Stimulated activated memory B cell treated with anti-CD40 and anti-IgM and Interleukin-4, amounts not matched to agents 10 μg/mL and 1 μg/mL and 100 μg/mL, for 72 hours (primary cell): ENCODE results near the gene LRRC49.
"Not testable (repeated sequence)": the region's sequence is repeated elsewhere in the genome, so short reads cannot be mapped to it uniquely, and the experiment has no call there.

Experiments used
- ATAC-seq: fragments of 150-1000 bp; cut with Tn5 transposase; 2 replicates; pipeline ENCODE4 v1.10.0; 2021
- H3K27ac Mint-ChIP-seq: one replicate; pipeline ENCODE4 v1.8.0; 2022; ENCODE audit warnings: mild to moderate bottlenecking, mixed read lengths
- H3K27me3 Mint-ChIP-seq: one replicate; pipeline ENCODE4 v1.8.0; 2022; ENCODE audit warnings: mixed read lengths
- H3K36me3 Mint-ChIP-seq: one replicate; pipeline ENCODE4 v1.8.0; 2022; ENCODE audit warnings: mixed read lengths
- H3K4me1 Mint-ChIP-seq: one replicate; pipeline ENCODE4 v1.8.0; 2022; ENCODE audit warnings: mixed read lengths
- H3K4me3 Mint-ChIP-seq: one replicate; pipeline ENCODE4 v1.8.0; 2022; ENCODE audit warnings: mild to moderate bottlenecking, moderate library complexity, mixed read lengths
- H3K9me3 Mint-ChIP-seq: one replicate; pipeline ENCODE4 v1.8.0; 2022; ENCODE audit warnings: mixed read lengths

LRRC49 gene

DNA sequence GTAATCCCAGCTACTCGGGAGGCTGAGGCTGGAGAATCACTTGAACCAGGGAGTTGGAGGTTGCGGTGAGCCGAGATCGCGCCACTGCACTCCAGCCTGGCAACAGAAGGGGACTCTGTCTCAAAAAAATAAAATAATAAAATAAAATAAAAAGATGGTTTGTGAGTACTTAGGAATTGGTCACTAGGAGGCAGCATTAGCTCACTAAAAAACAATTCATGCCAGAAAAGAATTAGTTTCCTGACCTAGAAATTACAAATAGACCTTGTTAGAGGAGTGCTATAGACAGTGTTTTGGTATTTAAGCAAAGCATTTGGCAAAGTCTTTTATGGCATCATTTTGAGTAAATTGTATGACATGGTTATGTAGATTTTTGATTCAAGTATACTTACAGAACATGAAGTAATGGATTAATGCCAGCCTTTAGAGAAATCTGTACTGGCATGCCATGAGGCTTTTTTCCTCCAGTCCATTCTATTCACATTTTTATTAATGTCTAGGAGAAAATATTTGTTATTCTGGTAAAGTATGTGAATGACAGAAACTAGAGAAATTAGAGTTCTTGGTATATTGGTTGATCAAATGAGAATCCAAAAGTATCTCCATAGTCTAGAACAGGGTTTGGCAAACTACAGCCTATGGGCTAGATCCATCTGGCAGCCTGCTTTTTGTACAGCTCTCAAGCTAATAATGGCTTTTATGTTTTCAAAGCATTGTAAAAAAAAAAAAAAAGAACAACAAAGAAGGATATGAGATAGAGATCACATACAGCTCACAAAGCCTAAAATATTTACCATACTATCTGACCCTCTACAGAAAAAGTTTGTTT is 81.6 kb downstream of the LRRC49 start:
- ATAC-seq, result no peak
- H3K9me3 Mint-ChIP-seq, result peaks cover 2% of the 10 kb centered on the region
- H3K4me1 Mint-ChIP-seq, result no peaks in the 10 kb centered on the region
- no peak overlapping the region for H3K4me3 Mint-ChIP-seq
- H3K27me3 Mint-ChIP-seq, result no peaks in the 10 kb centered on the region
- H3K36me3 Mint-ChIP-seq, result no peaks in the 10 kb centered on the region
- H3K27ac Mint-ChIP-seq, result no peak overlapping the region

DNA sequence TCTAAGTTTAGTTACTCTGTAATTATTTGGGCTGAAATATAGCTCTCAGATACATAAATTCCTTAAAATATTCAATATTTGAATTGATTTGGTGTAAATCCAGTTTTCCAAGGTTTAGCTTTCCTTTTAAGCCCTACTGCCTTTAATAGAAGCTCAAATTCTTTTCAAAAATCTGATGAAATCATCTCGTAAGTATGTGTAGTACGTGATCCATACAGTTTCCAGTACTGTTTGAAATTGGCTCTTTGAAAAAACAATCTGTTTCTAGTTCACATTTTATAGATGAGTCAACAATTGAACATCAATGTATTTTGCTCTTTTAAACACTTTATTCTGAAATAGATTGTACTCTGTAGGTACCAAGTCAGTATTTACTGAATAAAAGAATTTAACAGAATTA is 84.2 kb downstream of the LRRC49 start:
- ATAC-seq, result no peak
- Mint-ChIP-seq H3K9me3 (no peaks in the 10 kb centered on the region), H3K4me3 (no peak overlapping the region), H3K27me3 (no peaks in the 10 kb centered on the region), H3K4me1 (no peaks in the 10 kb centered on the region), H3K27ac (no peak overlapping the region), H3K36me3 (no peaks in the 10 kb centered on the region)

DNA sequence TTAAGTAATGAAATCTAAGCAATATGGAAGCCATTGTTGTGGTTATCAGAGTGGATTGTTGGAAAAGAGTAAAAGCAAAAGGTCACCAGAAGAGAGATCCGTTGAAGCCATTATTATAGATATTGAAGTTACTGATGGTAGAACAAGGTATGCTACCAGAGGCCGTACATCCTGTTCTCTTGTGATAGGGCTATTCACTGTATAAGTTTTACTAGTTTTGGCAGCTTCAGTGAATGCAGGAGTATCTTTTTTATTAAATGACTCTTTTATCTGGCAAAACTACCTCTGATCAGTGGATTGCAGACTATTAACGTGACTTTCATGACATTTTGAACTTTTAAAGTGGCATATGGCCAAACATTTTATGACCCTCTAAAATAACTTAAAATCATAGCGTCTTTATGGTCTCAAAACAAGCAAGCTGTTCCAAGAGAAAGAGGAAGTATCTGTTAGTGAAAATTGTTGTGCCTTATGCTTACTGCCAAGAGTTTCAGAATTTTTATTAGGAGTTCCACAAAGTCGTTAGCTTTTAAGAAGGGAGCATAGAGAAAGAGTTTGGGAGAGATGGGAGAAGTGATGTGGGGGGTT is 102.9 kb downstream of the LRRC49 start:
- H3K27me3 Mint-ChIP-seq, result no peaks in the 10 kb centered on the region

DNA sequence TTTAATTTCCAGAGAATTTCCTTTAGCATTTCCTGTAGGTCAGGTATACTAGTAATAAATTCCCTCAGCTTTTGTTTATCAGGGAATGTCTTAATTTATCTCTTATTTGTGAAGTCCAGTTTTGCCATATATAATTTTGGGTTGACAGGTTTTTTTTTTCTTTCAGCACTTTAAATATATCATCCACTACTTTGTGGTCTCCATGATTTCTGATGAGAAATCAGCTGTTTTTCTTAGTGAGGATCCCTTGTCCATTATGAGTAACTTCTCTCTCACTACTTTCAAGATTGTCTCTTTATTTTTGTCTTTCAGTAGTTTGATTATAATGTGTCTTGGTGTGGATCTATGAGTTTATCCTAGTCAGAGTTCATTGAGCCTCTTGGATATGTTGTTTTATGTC is 105.7 kb downstream of the LRRC49 start:
- Mint-ChIP-seq H3K27ac (no peak overlapping the region), H3K4me1 (no peaks in the 10 kb centered on the region), H3K27me3 (peaks cover 9% of the 10 kb centered on the region), H3K9me3 (peaks cover 19% of the 10 kb centered on the region), H3K4me3 (no peak overlapping the region), H3K36me3 (peaks cover 21% of the 10 kb centered on the region)
- no peak for ATAC-seq

More for the DNA sequence above, 102.9 kb downstream of the LRRC49 start:
- H3K9me3 Mint-ChIP-seq, result peaks cover 17% of the 10 kb centered on the region
- no peak overlapping the region for H3K27ac Mint-ChIP-seq
- peaks cover 16% of the 10 kb centered on the region for H3K36me3 Mint-ChIP-seq
- no peaks in the 10 kb centered on the region for H3K4me1 Mint-ChIP-seq
- ATAC-seq, result no peak
- H3K4me3 Mint-ChIP-seq, result no peak overlapping the region

DNA sequence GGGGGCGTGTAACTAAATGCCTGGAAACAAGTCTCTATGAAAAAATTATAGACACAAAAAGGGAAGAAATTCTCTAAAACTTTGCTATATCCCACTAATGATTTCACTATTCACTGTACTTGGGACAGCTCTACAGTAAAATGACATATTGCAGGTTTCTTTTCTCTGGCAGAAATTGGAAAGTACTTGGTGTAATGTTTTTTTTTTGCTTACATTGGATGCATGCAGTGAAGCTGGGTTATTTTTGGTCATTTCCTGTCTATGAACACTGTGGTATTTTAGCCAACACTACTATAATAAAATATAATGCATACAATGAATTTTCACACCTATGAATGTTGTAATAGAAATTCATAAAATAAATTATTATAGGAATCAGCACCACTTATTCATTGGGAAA is 109.7 kb downstream of the LRRC49 start:
- ATAC-seq, result no peak

DNA sequence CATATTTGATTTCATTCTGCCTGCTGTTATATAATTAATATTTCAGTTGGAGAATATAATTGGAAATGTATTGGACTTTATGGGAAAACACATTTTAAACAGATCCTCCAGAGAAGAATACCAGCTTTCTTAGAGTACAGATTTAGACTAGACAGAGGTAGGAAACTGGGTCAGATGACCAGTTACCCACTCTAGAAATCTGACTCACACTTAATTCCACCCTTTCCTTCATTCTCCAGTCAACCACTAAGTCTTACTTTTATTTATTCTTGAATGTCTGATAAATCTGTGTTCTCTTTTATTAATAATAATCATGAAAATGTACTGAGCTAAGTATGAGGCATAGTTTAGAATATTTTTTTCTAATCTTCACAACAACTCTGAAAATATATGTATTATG is 110.7 kb downstream of the LRRC49 start:
- no peak overlapping the region for H3K27ac Mint-ChIP-seq
- peaks cover 21% of the 10 kb centered on the region for H3K36me3 Mint-ChIP-seq
- no peaks in the 10 kb centered on the region for H3K4me1 Mint-ChIP-seq
- peaks cover 18% of the 10 kb centered on the region for H3K9me3 Mint-ChIP-seq
- H3K27me3 Mint-ChIP-seq, result peaks cover 23% of the 10 kb centered on the region
- H3K4me3 Mint-ChIP-seq, result no peak overlapping the region
- no peak for ATAC-seq

More for the DNA sequence above, 109.7 kb downstream of the LRRC49 start:
- Mint-ChIP-seq H3K4me3 (no peak overlapping the region), H3K36me3 (peaks cover 21% of the 10 kb centered on the region), H3K4me1 (no peaks in the 10 kb centered on the region), H3K27me3 (peaks cover 23% of the 10 kb centered on the region), H3K27ac (no peak overlapping the region), H3K9me3 (peaks cover 22% of the 10 kb centered on the region)

DNA sequence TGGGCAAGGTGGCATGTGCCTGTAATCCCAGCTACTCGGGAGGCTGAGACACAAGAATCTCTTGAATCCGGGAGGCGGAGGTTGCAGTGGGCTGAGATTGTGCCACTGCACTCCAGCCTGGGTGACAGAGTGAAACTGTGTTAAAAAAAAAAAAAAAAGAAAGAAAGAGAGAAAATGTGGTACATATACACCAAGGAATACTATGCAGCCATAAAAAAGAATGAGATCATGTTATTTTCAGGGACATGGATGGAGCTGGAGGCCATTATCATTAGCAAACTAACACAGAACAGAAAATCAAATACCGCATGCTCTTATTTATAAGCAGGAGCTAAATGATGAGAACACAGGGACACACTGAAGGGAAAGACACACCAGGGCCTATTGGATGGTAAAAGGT is 111.9 kb downstream of the LRRC49 start:
- peaks cover 11% of the 10 kb centered on the region for H3K36me3 Mint-ChIP-seq
- H3K4me1 Mint-ChIP-seq, H3K9me3 Mint-ChIP-seq, H3K4me3 Mint-ChIP-seq, H3K27ac Mint-ChIP-seq, ATAC-seq: not testable (repeated sequence)
- peaks cover 23% of the 10 kb centered on the region for H3K27me3 Mint-ChIP-seq

DNA sequence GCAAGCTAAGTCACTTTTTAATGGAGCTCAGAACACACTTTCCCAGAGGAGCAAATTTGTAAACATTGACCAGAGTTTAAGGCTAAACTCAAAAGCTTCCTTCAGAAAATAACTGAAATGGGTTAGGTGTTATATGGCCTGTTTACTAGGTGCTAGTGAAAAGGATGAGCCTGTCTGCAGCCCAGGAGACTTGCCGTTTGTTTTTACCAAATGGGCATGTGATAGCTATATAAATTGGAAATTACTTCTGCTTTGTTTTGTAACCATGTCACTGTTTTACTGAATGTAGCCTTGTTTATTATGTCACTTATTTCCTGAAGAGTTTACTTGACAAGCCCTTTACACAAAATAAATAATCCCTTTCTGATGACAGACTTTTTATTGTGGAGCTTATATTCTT is 113.3 kb downstream of the LRRC49 start:
- Mint-ChIP-seq H3K36me3 (peaks cover 8% of the 10 kb centered on the region), H3K4me3 (no peak overlapping the region), H3K9me3 (peaks cover 6% of the 10 kb centered on the region), H3K27me3 (peaks cover 23% of the 10 kb centered on the region), H3K27ac (no peak overlapping the region), H3K4me1 (no peaks in the 10 kb centered on the region)
- ATAC-seq, result no peak

DNA sequence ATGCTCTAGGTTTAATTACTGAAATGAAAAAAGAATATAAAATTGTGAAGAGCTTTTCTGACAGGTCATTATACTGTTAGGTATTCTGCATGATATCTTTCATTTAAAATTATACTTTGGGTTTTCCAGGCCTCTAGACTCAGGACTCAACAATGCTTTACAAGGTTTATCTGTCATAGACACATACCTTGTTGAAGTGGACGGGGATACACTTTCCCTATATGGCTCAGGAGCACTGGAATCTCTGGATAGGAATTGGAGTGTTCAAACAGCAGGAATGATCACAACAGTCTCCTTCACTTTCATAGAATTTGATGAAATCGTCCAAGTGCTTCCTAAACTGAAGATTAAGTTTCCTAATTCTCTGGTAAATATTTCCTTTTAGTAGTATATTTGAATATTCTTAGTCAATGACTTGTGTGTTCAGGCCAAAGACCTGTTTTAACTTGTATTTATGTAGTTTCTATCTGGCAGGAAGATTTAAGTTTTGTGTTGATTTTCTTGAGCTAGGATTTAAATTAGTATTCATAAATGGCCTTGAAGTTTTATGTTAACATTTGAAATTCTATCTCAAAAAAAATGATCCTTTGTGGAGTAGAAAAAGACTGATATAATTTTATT is 115.7 kb downstream of the LRRC49 start:
- H3K9me3 Mint-ChIP-seq, result peaks cover 3% of the 10 kb centered on the region
- H3K27ac Mint-ChIP-seq, result no peak overlapping the region

DNA sequence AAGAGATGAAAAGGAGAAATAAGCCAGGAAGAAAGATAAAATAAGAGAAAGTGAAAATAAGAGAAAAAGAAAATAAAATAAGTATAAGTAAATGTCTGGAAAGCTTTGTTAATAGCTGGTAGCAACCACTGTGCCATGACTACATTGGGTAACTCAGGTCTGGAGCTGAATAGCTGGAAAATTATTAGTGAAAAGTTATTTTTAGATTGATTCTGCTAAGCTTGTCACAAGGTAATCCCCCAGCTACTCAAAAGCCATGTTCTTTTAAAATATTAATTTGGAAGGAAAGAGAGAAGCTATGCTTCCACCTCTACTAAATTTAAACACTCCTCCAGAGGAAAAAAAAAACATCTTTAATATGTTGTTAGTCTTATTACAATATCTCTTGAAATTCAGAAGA is 117.8 kb downstream of the LRRC49 start:
- Mint-ChIP-seq H3K4me3 (no peak overlapping the region), H3K27ac (no peak overlapping the region), H3K4me1 (no peaks in the 10 kb centered on the region), H3K9me3 (no peaks in the 10 kb centered on the region), H3K36me3 (no peaks in the 10 kb centered on the region), H3K27me3 (no peaks in the 10 kb centered on the region)
- ATAC-seq, result no peak

More for the DNA sequence above, 115.7 kb downstream of the LRRC49 start:
- no peaks in the 10 kb centered on the region for H3K36me3 Mint-ChIP-seq
- ATAC-seq, result no peak
- H3K4me3 Mint-ChIP-seq, result no peak overlapping the region
- H3K27me3 Mint-ChIP-seq, result peaks cover 14% of the 10 kb centered on the region
- H3K4me1 Mint-ChIP-seq, result no peaks in the 10 kb centered on the region

DNA sequence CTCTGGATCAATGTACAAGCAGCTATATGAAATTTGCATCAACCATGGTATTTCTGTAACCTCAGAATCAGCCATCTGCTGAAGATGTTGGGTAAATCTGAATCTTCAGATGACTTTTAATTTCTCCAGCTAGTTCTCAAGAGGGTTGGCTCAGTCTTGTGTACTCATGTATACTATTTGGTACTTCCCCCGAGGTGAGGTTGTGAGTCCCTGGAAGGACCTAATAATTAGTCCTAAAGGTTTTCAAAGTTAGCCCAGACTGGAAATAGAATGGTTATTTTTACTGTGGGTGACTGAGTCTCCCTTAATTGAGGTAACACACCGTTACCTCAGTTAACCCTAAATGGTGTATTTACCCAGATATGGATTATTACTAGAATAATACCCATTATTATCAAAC is 118.4 kb downstream of the LRRC49 start:
- Mint-ChIP-seq H3K9me3 (no peaks in the 10 kb centered on the region), H3K36me3 (no peaks in the 10 kb centered on the region), H3K4me1 (no peaks in the 10 kb centered on the region), H3K27ac (no peak overlapping the region), H3K4me3 (no peak overlapping the region), H3K27me3 (no peaks in the 10 kb centered on the region)
- no peak for ATAC-seq

DNA sequence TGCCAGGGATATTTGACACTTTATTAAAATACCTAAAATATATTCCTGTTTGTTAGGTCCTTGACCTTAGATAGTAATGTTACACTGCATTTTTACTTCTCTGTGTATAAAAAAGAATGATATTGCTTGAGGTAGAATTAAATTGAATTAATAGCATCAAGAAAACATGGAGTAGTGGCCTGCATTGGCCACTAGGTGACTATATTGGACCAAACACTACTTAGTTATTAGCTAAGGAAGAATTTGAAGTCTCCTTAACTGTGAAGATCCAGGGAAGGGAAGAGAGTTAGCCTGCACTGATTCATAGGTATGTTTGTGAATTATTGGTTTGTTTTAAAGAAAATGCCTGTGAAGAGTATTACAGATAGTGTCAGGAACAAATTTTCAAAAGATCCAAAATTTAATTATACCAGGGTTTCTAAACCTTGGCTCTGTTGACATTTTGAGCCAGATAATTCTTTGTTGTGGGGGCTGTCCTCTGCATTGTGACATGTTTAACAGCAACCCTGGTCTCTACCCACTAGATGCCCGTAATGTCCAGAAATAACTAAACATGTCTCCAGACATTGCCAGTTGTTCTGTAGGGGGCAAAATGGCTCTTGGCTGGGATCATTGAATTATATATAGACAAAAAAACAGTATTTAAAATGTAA is 119.0 kb downstream of the LRRC49 start:
- no peaks in the 10 kb centered on the region for H3K9me3 Mint-ChIP-seq
- H3K4me1 Mint-ChIP-seq, result no peaks in the 10 kb centered on the region
- no peak overlapping the region for H3K27ac Mint-ChIP-seq
- H3K4me3 Mint-ChIP-seq, result no peak overlapping the region
- no peaks in the 10 kb centered on the region for H3K36me3 Mint-ChIP-seq
- ATAC-seq, result no peak
- H3K27me3 Mint-ChIP-seq, result no peaks in the 10 kb centered on the region

DNA sequence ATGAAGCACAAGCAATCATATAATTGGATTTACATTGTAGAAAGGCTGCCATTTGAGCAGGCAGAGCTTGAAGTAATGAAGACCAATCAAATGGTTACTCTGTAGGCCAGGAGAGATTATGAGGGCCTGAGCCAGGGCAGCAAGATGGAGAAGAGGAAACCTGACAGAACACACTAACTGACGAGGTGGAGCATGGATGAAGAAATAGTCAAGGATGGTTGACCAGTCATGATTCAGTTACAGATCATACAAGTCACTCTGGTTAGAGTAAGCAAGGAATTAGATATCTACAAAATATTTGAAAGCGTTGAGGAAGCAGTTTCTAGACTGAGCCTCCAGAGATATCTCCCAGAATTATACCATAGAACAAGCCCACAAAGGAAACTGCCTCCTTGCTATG is 120.8 kb downstream of the LRRC49 start:
- H3K27me3 Mint-ChIP-seq, result no peaks in the 10 kb centered on the region
- no peak overlapping the region for H3K27ac Mint-ChIP-seq
- H3K9me3 Mint-ChIP-seq, result no peaks in the 10 kb centered on the region
- H3K4me3 Mint-ChIP-seq, result no peak overlapping the region
- no peaks in the 10 kb centered on the region for H3K36me3 Mint-ChIP-seq
- no peak for ATAC-seq
- H3K4me1 Mint-ChIP-seq, result no peaks in the 10 kb centered on the region

DNA sequence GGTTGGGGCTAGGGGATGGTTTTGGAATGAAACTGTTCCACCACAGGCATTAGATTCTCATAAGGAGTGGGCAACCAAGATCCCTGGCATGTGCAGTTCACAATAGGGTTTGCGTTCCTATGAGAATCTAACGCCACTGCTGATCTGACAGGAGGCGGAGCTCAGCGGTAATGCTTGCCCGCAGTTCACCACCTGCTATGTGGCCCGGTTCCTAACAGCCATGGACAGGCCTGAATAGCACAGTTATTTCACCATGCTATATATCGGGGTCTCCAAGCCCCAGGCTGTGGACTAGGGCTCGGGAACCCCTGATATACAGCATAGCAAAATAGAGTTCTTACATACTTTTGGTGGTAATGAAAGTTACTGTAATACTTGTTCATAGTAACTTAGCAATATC is 122.7 kb downstream of the LRRC49 start:
- Mint-ChIP-seq H3K27ac (no peak overlapping the region), H3K36me3 (peaks cover 5% of the 10 kb centered on the region), H3K4me1 (no peaks in the 10 kb centered on the region), H3K4me3 (no peak overlapping the region), H3K27me3 (no peaks in the 10 kb centered on the region), H3K9me3 (peaks cover 6% of the 10 kb centered on the region)
- ATAC-seq, result no peak

DNA sequence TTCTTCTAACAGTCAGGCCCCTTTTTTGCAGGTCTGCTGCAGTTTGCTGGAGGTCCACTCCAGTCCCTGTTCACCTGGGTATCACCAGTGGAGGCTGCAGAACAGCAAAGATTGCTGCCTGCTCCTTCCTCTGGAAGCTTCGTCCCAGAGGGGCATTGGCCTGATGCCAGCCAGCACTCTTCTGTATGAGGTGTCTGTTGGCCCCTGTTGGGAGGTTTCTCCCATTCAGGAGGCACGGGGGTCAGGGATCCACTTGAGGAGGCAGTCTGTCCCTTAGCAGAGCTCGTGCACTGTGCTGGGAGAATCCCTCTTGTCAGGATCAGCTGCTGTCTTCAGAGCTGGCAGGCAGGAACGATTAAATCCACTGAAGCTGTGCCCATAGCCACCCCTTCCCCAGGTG is 138.6 kb downstream of the LRRC49 start:
- ATAC-seq, result not testable (repeated sequence)
- H3K9me3 Mint-ChIP-seq, result peaks cover 17% of the 10 kb centered on the region
- H3K36me3 Mint-ChIP-seq, result peaks cover 12% of the 10 kb centered on the region

More for the DNA sequence above, 138.6 kb downstream of the LRRC49 start:
- not testable (repeated sequence) for H3K27ac Mint-ChIP-seq, H3K4me1 Mint-ChIP-seq, H3K4me3 Mint-ChIP-seq
- peaks cover 31% of the 10 kb centered on the region for H3K27me3 Mint-ChIP-seq
